H1 (cell line): ENCODE results near the gene SOX8. TPM values are rescaled to one million over a fixed set of nuclear protein-coding genes. Genes with fewer than 3 reads are reported as not detected.

Source experiments
- EGR1 ChIP-seq: IDR thresholded peaks from 2 replicates; pipeline ENCODE4 v1.6.1; 2011; ENCODE audit warnings: low read depth, low read length, borderline replicate concordance
- SP4 ChIP-seq: IDR thresholded peaks from 2 replicates; pipeline ENCODE4 v1.6.1; 2012; ENCODE audit warnings: low read length, inconsistent platforms
- TBP ChIP-seq: IDR thresholded peaks from 2 replicates; pipeline ENCODE4 v1.6.1; 2011; ENCODE audit warnings: low read depth, low read length, improper control_type of control experiment
- polyA plus RNA-seq, 7 experiments: library from polyadenylated mRNA; depleted of rRNA in 3 of 7; stranded (reverse) in 5 of 7; unstranded in 2 of 7; fragments of >200 nt in 5 of 7; fragments of 200-250 nt in 2 of 7; gene quantifications; 1 replicate in 5 of 7; 2 replicates in 1 of 7; 4 replicates in 1 of 7; pipeline versions ENCODE4 v1.2.1 to v1.2.3, GENCODE V29; 2011 to 2013; ENCODE audit warnings: missing spikeins in 2 of 7, mixed read lengths in 2 of 7
- total RNA-seq: library from RNA; stranded (reverse); fragmentation: NEBNext Ultra II Directional; extraction: Animal tissue kit (Norgen Biotek cat#: 25700); gene quantifications from 2 replicates; pipeline ENCODE4 v1.2.1, GENCODE V29; 2021
- TF ChIP-seq, protein P1 (sequence below): fragments of 300-600 bp; sonication (generic); IDR thresholded peaks from 2 replicates; pipeline ENCODE4 v1.7.1; 2012; ENCODE audit warnings: low read length, moderate library complexity, mild to moderate bottlenecking, inconsistent platforms; ENCODE audit not compliant: insufficient replicate concordance

SOX8 gene
- total and polyA plus RNA-seq, 2 of the 8 experiments (the other 6 are each of a cell fraction or from before 2014, with no cell fraction given): 2.2 to 5.7 TPM

GRCh38 chr16:1014771-1015495, 33.4 kb downstream of the SOX8 start (continued):
- TF ChIP-seq, protein P1, sequence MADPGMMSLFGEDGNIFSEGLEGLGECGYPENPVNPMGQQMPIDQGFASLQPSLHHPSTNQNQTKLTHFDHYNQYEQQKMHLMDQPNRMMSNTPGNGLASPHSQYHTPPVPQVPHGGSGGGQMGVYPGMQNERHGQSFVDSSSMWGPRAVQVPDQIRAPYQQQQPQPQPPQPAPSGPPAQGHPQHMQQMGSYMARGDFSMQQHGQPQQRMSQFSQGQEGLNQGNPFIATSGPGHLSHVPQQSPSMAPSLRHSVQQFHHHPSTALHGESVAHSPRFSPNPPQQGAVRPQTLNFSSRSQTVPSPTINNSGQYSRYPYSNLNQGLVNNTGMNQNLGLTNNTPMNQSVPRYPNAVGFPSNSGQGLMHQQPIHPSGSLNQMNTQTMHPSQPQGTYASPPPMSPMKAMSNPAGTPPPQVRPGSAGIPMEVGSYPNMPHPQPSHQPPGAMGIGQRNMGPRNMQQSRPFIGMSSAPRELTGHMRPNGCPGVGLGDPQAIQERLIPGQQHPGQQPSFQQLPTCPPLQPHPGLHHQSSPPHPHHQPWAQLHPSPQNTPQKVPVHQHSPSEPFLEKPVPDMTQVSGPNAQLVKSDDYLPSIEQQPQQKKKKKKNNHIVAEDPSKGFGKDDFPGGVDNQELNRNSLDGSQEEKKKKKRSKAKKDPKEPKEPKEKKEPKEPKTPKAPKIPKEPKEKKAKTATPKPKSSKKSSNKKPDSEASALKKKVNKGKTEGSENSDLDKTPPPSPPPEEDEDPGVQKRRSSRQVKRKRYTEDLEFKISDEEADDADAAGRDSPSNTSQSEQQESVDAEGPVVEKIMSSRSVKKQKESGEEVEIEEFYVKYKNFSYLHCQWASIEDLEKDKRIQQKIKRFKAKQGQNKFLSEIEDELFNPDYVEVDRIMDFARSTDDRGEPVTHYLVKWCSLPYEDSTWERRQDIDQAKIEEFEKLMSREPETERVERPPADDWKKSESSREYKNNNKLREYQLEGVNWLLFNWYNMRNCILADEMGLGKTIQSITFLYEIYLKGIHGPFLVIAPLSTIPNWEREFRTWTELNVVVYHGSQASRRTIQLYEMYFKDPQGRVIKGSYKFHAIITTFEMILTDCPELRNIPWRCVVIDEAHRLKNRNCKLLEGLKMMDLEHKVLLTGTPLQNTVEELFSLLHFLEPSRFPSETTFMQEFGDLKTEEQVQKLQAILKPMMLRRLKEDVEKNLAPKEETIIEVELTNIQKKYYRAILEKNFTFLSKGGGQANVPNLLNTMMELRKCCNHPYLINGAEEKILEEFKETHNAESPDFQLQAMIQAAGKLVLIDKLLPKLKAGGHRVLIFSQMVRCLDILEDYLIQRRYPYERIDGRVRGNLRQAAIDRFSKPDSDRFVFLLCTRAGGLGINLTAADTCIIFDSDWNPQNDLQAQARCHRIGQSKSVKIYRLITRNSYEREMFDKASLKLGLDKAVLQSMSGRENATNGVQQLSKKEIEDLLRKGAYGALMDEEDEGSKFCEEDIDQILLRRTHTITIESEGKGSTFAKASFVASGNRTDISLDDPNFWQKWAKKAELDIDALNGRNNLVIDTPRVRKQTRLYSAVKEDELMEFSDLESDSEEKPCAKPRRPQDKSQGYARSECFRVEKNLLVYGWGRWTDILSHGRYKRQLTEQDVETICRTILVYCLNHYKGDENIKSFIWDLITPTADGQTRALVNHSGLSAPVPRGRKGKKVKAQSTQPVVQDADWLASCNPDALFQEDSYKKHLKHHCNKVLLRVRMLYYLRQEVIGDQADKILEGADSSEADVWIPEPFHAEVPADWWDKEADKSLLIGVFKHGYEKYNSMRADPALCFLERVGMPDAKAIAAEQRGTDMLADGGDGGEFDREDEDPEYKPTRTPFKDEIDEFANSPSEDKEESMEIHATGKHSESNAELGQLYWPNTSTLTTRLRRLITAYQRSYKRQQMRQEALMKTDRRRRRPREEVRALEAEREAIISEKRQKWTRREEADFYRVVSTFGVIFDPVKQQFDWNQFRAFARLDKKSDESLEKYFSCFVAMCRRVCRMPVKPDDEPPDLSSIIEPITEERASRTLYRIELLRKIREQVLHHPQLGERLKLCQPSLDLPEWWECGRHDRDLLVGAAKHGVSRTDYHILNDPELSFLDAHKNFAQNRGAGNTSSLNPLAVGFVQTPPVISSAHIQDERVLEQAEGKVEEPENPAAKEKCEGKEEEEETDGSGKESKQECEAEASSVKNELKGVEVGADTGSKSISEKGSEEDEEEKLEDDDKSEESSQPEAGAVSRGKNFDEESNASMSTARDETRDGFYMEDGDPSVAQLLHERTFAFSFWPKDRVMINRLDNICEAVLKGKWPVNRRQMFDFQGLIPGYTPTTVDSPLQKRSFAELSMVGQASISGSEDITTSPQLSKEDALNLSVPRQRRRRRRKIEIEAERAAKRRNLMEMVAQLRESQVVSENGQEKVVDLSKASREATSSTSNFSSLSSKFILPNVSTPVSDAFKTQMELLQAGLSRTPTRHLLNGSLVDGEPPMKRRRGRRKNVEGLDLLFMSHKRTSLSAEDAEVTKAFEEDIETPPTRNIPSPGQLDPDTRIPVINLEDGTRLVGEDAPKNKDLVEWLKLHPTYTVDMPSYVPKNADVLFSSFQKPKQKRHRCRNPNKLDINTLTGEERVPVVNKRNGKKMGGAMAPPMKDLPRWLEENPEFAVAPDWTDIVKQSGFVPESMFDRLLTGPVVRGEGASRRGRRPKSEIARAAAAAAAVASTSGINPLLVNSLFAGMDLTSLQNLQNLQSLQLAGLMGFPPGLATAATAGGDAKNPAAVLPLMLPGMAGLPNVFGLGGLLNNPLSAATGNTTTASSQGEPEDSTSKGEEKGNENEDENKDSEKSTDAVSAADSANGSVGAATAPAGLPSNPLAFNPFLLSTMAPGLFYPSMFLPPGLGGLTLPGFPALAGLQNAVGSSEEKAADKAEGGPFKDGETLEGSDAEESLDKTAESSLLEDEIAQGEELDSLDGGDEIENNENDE: no peak
- no peak for TF ChIP-seq TBP
- TF ChIP-seq EGR1: no peak
- TF ChIP-seq SP4: no peak
